ENCODE data around the gene RGL2.
"Not testable (repeated sequence)": the region's sequence is repeated elsewhere in the genome, so short reads cannot be mapped to it uniquely, and the experiment has no call there.

The RGL2 gene

GRCh38 chr6:33276864-33277662 lies 21.7 kb downstream of the RGL2 start, which contains the start of gene B3GALT4:
Gene B3GALT4, plus strand, starts transcription at chr6:33277123. Its CDS starts 297 bp downstream, at chr6:33277420.
- Mint-ChIP-seq H3K9me3 (no peaks in the 10 kb centered on the region), H3K36me3 (ENCODE audit: low read depth) (peaks cover 51% of the 10 kb centered on the region), H3K27me3 (no peaks in the 10 kb centered on the region), H3K4me3 (peak within 1 kb of the TSS; percentile 99), H3K4me1 (peaks cover 54% of the 10 kb centered on the region), H3K27ac (peak within 1 kb of the TSS; percentile 100)
- ATAC-seq (peak; percentile 76), DNase-seq (peak; percentile 87)

- H3K4me1 Mint-ChIP-seq = peaks cover 59% of the 10 kb centered on the region
- no peaks in the 10 kb centered on the region for H3K27me3 Mint-ChIP-seq
- H3K4me3 Mint-ChIP-seq = peak overlapping the region; percentile 99
- ATAC-seq = peak; percentile 0
- no peak for DNase-seq
- H3K27ac Mint-ChIP-seq = peak overlapping the region; percentile 100
- no peaks in the 10 kb centered on the region for H3K9me3 Mint-ChIP-seq
- H3K36me3 Mint-ChIP-seq (ENCODE audit: low read depth) = peaks cover 54% of the 10 kb centered on the region
Measured at GRCh38 chr6:33276581-33276863, 22.2 kb downstream of the RGL2 start.

GRCh38 chr6:33275795-33276580 lies 22.8 kb downstream of the RGL2 start:
- not testable (repeated sequence) for DNase-seq, ATAC-seq, H3K27me3 Mint-ChIP-seq, H3K9me3 Mint-ChIP-seq
- H3K4me3 Mint-ChIP-seq = peak overlapping the region; percentile 99
- peaks cover 54% of the 10 kb centered on the region for H3K36me3 Mint-ChIP-seq (ENCODE audit: low read depth)
- peak overlapping the region; percentile 100 for H3K27ac Mint-ChIP-seq
- H3K4me1 Mint-ChIP-seq = peaks cover 61% of the 10 kb centered on the region

- Mint-ChIP-seq H3K27ac (peak overlapping the region; percentile 100), H3K27me3 (no peaks in the 10 kb centered on the region), H3K4me3 (peak overlapping the region; percentile 99), H3K4me1 (peaks cover 75% of the 10 kb centered on the region), H3K36me3 (ENCODE audit: low read depth) (peaks cover 58% of the 10 kb centered on the region), H3K9me3 (no peaks in the 10 kb centered on the region)
- DNase-seq = no peak
- ATAC-seq = no peak
Measured at GRCh38 chr6:33273924-33274902, 24.5 kb downstream of the RGL2 start.

- Mint-ChIP-seq H3K27ac (peak overlapping the region; percentile 100), H3K4me1 (peaks cover 68% of the 10 kb centered on the region), H3K9me3 (no peaks in the 10 kb centered on the region), H3K4me3 (peak overlapping the region; percentile 99), H3K36me3 (ENCODE audit: low read depth) (peaks cover 58% of the 10 kb centered on the region), H3K27me3 (no peaks in the 10 kb centered on the region)
- ATAC-seq (no peak), DNase-seq (no peak)
Measured at GRCh38 chr6:33273129-33273923, 25.4 kb downstream of the RGL2 start.

GRCh38 chr6:33272275-33273128 lies 26.2 kb downstream of the RGL2 start:
- DNase-seq = no peak
- peak; percentile 1 for ATAC-seq
- no peaks in the 10 kb centered on the region for H3K27me3 Mint-ChIP-seq
- peak overlapping the region; percentile 100 for H3K27ac Mint-ChIP-seq
- no peaks in the 10 kb centered on the region for H3K9me3 Mint-ChIP-seq
- H3K4me1 Mint-ChIP-seq = peaks cover 63% of the 10 kb centered on the region
- peaks cover 62% of the 10 kb centered on the region for H3K36me3 Mint-ChIP-seq (ENCODE audit: low read depth)
- peak overlapping the region; percentile 99 for H3K4me3 Mint-ChIP-seq

- Mint-ChIP-seq H3K4me3 (peak within 1 kb of the TSS; percentile 99), H3K4me1 (peaks cover 60% of the 10 kb centered on the region), H3K27ac (peak within 1 kb of the TSS; percentile 100), H3K9me3 (no peaks in the 10 kb centered on the region), H3K27me3 (no peaks in the 10 kb centered on the region), H3K36me3 (ENCODE audit: low read depth) (peaks cover 68% of the 10 kb centered on the region)
- ATAC-seq = peak; percentile 83
- peak; percentile 88 for DNase-seq
Measured at GRCh38 chr6:33271468-33272274, 27.1 kb downstream of the RGL2 start, which contains the start of the genes RPS18 and VPS52. Gene RPS18, plus strand, starts transcription at chr6:33272075. Its CDS starts 45 bp downstream, at chr6:33272120. Gene VPS52, minus strand, starts transcription at chr6:33271876. Its CDS starts 201 bp downstream, at chr6:33271675.

- Mint-ChIP-seq H3K9me3 (no peaks in the 10 kb centered on the region), H3K4me1 (peaks cover 54% of the 10 kb centered on the region), H3K36me3 (ENCODE audit: low read depth) (peaks cover 68% of the 10 kb centered on the region), H3K27me3 (no peaks in the 10 kb centered on the region), H3K4me3 (peak overlapping the region; percentile 99), H3K27ac (peak overlapping the region; percentile 100)
- DNase-seq = no peak
- no peak for ATAC-seq
Measured at GRCh38 chr6:33271117-33271467, 27.6 kb downstream of the RGL2 start.

- H3K4me1 Mint-ChIP-seq = no peaks in the 10 kb centered on the region
- no peak overlapping the region for H3K27ac Mint-ChIP-seq
- ATAC-seq (peak; percentile 26), DNase-seq (no peak)
- peaks cover 58% of the 10 kb centered on the region for H3K36me3 Mint-ChIP-seq (ENCODE audit: low read depth)
- H3K27me3 Mint-ChIP-seq = no peaks in the 10 kb centered on the region
- H3K4me3 Mint-ChIP-seq = no peak overlapping the region
- H3K9me3 Mint-ChIP-seq = no peaks in the 10 kb centered on the region
Measured at GRCh38 chr6:33264015-33264414, 34.7 kb downstream of the RGL2 start.

- peaks cover 58% of the 10 kb centered on the region for H3K36me3 Mint-ChIP-seq (ENCODE audit: low read depth)
- not testable (repeated sequence) for H3K27me3 Mint-ChIP-seq, H3K27ac Mint-ChIP-seq, DNase-seq, H3K4me1 Mint-ChIP-seq, H3K4me3 Mint-ChIP-seq, H3K9me3 Mint-ChIP-seq, ATAC-seq
Measured at GRCh38 chr6:33262490-33262889, 36.3 kb downstream of the RGL2 start.

GRCh38 chr6:33259032-33259431 lies 39.7 kb downstream of the RGL2 start:
- DNase-seq (no peak), ATAC-seq (no peak)
- no peaks in the 10 kb centered on the region for H3K9me3 Mint-ChIP-seq
- no peaks in the 10 kb centered on the region for H3K4me1 Mint-ChIP-seq
- no peak overlapping the region for H3K27ac Mint-ChIP-seq
- no peaks in the 10 kb centered on the region for H3K27me3 Mint-ChIP-seq
- H3K4me3 Mint-ChIP-seq = no peak overlapping the region
- peaks cover 38% of the 10 kb centered on the region for H3K36me3 Mint-ChIP-seq (ENCODE audit: low read depth)

GRCh38 chr6:33254591-33254990 lies 44.2 kb downstream of the RGL2 start:
- ATAC-seq (no peak), DNase-seq (no peak)
- no peaks in the 10 kb centered on the region for H3K9me3 Mint-ChIP-seq
- H3K4me3 Mint-ChIP-seq = no peak overlapping the region
- peaks cover 35% of the 10 kb centered on the region for H3K36me3 Mint-ChIP-seq (ENCODE audit: low read depth)
- peaks cover 30% of the 10 kb centered on the region for H3K4me1 Mint-ChIP-seq
- H3K27ac Mint-ChIP-seq = no peak overlapping the region
- no peaks in the 10 kb centered on the region for H3K27me3 Mint-ChIP-seq

Data from activated naive CD8-positive, alpha-beta T cell treated with anti-CD3 and anti-CD28 coated beads, Interleukin-2, amount 50 U/mL, for 24 hours (primary cell).